Small intestine (tissue), 16 donors: ENCODE data around the gene CRACR2B. TPM values are rescaled to one million over a fixed set of nuclear protein-coding genes. Genes with fewer than 3 reads are reported as not detected.
A peak's percentile ranks its signal among the peaks of the same experiment; 100 is the strongest.

Source experiments
- DNase-seq, 2 donors: peaks; one replicate each; pipeline versions ENCODE4 v3.0.0 to v3.0.0-alpha.2; 2013
- FAIRE-seq: peaks from 2 replicates; lab custom pipeline; 2012; peaks lifted over from hg19 to GRCh38; lab: Jason Lieb, UNC
- H3K27ac ChIP-seq, 3 donors: one replicate each; pipeline ENCODE4 v1.5.1; 2013; ENCODE audit warnings: low read length in 2 of 3, mild to moderate bottlenecking in 2 of 3, control low read depth in 1 of 3, inconsistent platforms in 1 of 3, low read depth in 1 of 3, moderate library complexity in 1 of 3
- H3K27me3 ChIP-seq, 3 donors: one replicate each; pipeline ENCODE4 v1.6.1; 2013; ENCODE audit warnings: low read length in 3 of 3, inconsistent platforms in 1 of 3; ENCODE audit not compliant: control insufficient read depth in 3 of 3, insufficient read depth in 3 of 3
- H3K36me3 ChIP-seq, 3 donors: one replicate each; pipeline ENCODE4 v1.6.1; 2013; ENCODE audit warnings: low read length in 3 of 3, inconsistent platforms in 1 of 3, low read depth in 1 of 3, mild to moderate bottlenecking in 1 of 3, moderate library complexity in 1 of 3; ENCODE audit not compliant: control insufficient read depth in 3 of 3, insufficient read depth in 2 of 3
- H3K4me1 ChIP-seq, 3 donors: one replicate each; pipeline ENCODE4 v1.6.1; 2013; ENCODE audit warnings: low read length in 2 of 3, inconsistent platforms in 1 of 3, low read depth in 1 of 3, mild to moderate bottlenecking in 1 of 3, moderate library complexity in 1 of 3; ENCODE audit not compliant: control insufficient read depth in 3 of 3, insufficient read depth in 2 of 3
- H3K4me3 ChIP-seq, 3 donors: one replicate each; pipeline ENCODE4 v1.5.1; 2013; ENCODE audit warnings: low read length in 3 of 3, control low read depth in 1 of 3, inconsistent platforms in 1 of 3, low read depth in 1 of 3, mild to moderate bottlenecking in 1 of 3, moderate library complexity in 1 of 3
- H3K9me3 ChIP-seq, 2 donors: one replicate each; pipeline ENCODE4 v1.6.1; 2013; ENCODE audit warnings: low read depth in 1 of 2, low read length in 1 of 2; ENCODE audit not compliant: control insufficient read depth in 2 of 2, insufficient read depth in 1 of 2
- WGBS, 3 donors: extraction: QIAGEN DNeasy Blood & Tissue Kit; methylation state at CpG; one replicate each; pipeline ENCODE4 v1.1.7; 2013; 5-methylcytosine and 5-hydroxymethylcytosine counted together
- long read RNA-seq, 10 donors: transcript quantifications; one replicate each; lab custom pipeline, GENCODE V29; 2026
- polyA plus RNA-seq, 4 donors: library from polyadenylated mRNA; stranded (reverse) in 3 of 4; unstranded in 1 of 4; fragments of 200-250 nt in 3 of 4; fragments of 120-200 nt in 1 of 4; gene quantifications; one replicate each; pipeline versions ENCODE4 v1.2.1 to v1.2.3, GENCODE V29; 2013
- donor health status: healthy with polysubstance abuse.
- donor health status: control.
- donor health status: control.
- donor health status: Bipolar disorder and iron deficiency.
- donor health status: healthy.

Gene CRACR2B
- polyA plus RNA-seq = 10 to 100 TPM; 38.7 to 88.8 (median 65.2) TPM
- long read RNA-seq, donor 1, partial matches to known transcripts = 5 of 8 reads
- long read RNA-seq, donor 1, other reads (novel, unspliced or antisense) = 0 of 8 reads
- long read RNA-seq, donor 2, partial matches to known transcripts = 6 of 8 reads
- long read RNA-seq, donor 2, other reads (novel, unspliced or antisense) = 0 of 8 reads
- long read RNA-seq, donor 3, partial matches to known transcripts = 0 of 4 reads
- long read RNA-seq, donor 3, other reads (novel, unspliced or antisense) = 0 of 4 reads
- long read RNA-seq, donor 4 = 0 reads
- long read RNA-seq, donor 5, partial matches to known transcripts = 12 of 13 reads
- long read RNA-seq, donor 5, other reads (novel, unspliced or antisense) = 0 of 13 reads
- long read RNA-seq, donor 6, partial matches to known transcripts = 11 of 14 reads
- long read RNA-seq, donor 6, other reads (novel, unspliced or antisense) = 0 of 14 reads
- long read RNA-seq, donor 7 = 0 reads
- long read RNA-seq, donor 8 = 0 reads
- long read RNA-seq, donor 9, partial matches to known transcripts = 8 of 9 reads
- long read RNA-seq, donor 9, other reads (novel, unspliced or antisense) = 0 of 9 reads
- long read RNA-seq, donor 10, partial matches to known transcripts = 0 of 4 reads
- long read RNA-seq, donor 10, other reads (novel, unspliced or antisense) = 0 of 4 reads

- WGBS, 3 donors = 8 to 46% (median 20%) methylated on average over 2 to 5 of the region's 5 CpGs
- H3K36me3 ChIP-seq = peaks cover 4 to 31% (median 9%) of the 10 kb centered on the region in 3 donors
- H3K4me1 ChIP-seq = peaks cover 8 to 79% (median 9%) of the 10 kb centered on the region in 3 donors
- peak in 1 of 2 donors; percentile 80 for DNase-seq
- H3K4me3 ChIP-seq = peak within 1 kb of the TSS; percentile 53 to 75 (median 64)
- peaks cover 0 to 15% (median 0%) of the 10 kb centered on the region in 3 donors for H3K27me3 ChIP-seq
- FAIRE-seq = no peak
- no peaks in the 10 kb centered on the region for H3K9me3 ChIP-seq
- peak within 1 kb of the TSS; percentile 91 to 98 (median 92) for H3K27ac ChIP-seq
Measured at GRCh38 chr11:827897-828192, at the start of gene CRACR2B. Gene CRACR2B, plus strand, starts transcription at chr11:827919. Its CDS starts 689 bp downstream, at chr11:828608.

DNA sequence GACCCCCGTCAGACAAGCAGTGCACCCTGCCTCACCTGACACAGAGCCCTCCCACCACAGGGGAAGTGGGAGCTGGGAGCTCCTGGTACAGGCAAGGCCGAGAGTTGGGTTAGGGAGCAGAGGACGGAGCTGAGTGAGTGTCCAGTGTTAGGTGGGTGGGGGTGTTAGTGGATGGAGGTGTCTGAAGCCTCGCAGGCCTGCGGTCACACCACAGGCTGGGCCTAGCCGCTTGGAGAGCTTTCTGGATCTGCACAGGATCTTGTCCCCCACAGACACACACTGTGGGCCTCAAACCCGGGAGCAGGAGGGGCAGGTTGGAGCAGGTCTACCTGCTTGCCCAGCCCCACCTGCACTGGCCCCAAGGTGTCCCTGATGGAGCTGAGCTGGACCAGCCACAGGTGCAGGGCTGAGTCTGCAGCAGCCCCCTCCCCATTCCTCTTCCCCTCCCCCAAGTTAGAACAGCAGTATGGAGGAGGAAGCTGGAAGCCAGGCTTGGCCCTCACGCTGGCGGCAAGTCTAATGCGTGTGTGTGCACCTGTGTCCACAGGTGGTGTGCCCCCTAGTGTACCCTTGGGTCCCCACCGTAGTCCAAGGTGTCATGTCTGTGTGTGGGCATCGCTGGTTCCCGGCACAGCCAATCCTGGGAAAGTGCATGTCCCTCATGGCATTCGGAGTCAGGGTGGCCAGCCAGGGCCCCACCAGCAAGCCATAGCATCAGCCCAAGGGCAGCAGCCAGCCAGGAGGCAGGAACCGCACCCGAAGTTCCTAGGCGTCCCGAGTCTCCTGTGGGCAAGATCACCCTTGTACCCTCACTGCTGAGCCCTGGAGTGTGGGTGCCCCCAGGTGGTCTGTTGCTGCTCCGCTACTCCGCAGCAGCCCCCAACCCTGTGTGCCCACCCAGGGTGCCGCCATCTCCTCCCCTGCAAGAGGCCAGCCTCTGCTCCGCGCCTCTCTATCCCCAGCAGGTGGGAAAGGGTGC, 48.5 kb upstream of the CRACR2B start:
- Histone ChIP-seq H3K9me3 (no peaks in the 10 kb centered on the region), H3K36me3 (peaks cover 0 to 52% (median 0%) of the 10 kb centered on the region in 3 donors), H3K27ac (no peak overlapping the region), H3K4me3 (no peak overlapping the region), H3K27me3 (no peaks in the 10 kb centered on the region), H3K4me1 (peaks cover 2 to 38% (median 6%) of the 10 kb centered on the region in 3 donors)
- FAIRE-seq = no peak
- WGBS, 3 donors = 86 to 92% (median 88%) methylated on average over 22 to 23 of the region's 23 CpGs
- DNase-seq = no peak

- 95 to 96% (median 95%) methylated on average over 16 of the region's 16 CpGs for WGBS, 3 donors
- Histone ChIP-seq H3K9me3 (no peaks in the 10 kb centered on the region), H3K27me3 (no peaks in the 10 kb centered on the region), H3K36me3 (peaks cover 0 to 46% (median 0%) of the 10 kb centered on the region in 3 donors), H3K27ac (no peak overlapping the region), H3K4me1 (peaks cover 2 to 38% (median 6%) of the 10 kb centered on the region in 3 donors), H3K4me3 (no peak overlapping the region)
- FAIRE-seq (no peak), DNase-seq (no peak)
Measured at GRCh38 chr11:779955-780532, 47.7 kb upstream of the CRACR2B start.

DNA sequence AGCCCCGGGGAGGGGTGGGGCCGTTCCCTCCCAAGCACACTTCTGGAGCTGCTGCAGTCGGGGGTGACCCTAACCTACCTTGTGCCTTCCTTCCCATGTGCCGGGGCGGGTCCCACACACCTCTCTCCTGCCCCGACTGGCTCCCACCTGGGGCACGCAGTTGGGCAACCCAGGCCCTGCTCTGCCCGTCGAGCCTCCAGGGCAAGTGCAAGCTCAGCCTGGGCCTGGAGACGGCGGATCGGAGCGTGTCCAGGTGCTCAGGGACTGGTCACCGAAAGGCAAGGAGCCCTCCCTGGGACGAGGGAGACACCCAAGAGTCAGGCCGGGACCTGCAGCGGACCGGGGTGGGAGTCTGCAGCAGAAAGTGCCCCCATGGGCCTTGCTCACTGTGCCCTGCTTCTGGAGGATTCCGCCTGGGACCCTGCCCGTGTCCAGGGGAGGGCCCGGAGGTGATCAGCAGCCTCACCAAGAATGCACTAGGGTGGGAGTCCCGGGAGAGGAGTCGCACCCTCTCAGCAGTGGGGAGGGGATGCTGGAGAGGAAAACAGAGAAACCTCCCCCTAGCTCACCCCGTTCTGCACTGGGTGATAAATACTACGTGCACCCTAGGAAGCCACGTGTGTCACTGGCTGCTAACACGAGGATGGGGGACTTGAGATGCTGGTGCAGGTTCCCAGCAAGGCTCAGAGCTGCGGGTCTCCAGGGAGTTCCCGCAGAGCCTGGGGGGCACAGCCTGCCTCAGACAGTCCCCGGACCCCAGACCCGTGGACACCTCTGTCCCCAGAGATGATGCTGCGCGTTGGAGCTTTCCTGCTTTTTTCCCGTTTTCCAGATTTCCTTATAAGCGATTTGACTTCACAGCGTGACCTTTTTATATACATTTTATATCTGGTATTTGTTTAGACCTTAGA, 45.2 kb upstream of the CRACR2B start:
- no peak overlapping the region for H3K27ac ChIP-seq
- no peak overlapping the region for H3K4me3 ChIP-seq
- no peak for DNase-seq
- H3K27me3 ChIP-seq = no peaks in the 10 kb centered on the region
- H3K4me1 ChIP-seq = peaks cover 0 to 24% (median 3%) of the 10 kb centered on the region in 3 donors
- no peak for FAIRE-seq
- H3K36me3 ChIP-seq = peaks cover 0 to 47% (median 0%) of the 10 kb centered on the region in 3 donors
- no peaks in the 10 kb centered on the region for H3K9me3 ChIP-seq
- 61 to 75% (median 73%) methylated on average over 34 to 36 of the region's 36 CpGs for WGBS, 3 donors

GRCh38 chr11:783581-784015, 44.1 kb upstream of the CRACR2B start:
- DNase-seq = peak; percentile 91 to 93
- 7 to 26% (median 20%) methylated on average over 24 of the region's 24 CpGs for WGBS, 3 donors
- Histone ChIP-seq H3K36me3 (peaks cover 0 to 45% (median 0%) of the 10 kb centered on the region in 3 donors), H3K27ac (peak overlapping the region in 1 of 3 donors; percentile 3), H3K27me3 (peaks cover 0 to 5% (median 0%) of the 10 kb centered on the region in 3 donors), H3K9me3 (no peaks in the 10 kb centered on the region), H3K4me3 (no peak overlapping the region), H3K4me1 (peaks cover 0 to 20% (median 0%) of the 10 kb centered on the region in 3 donors)
- no peak for FAIRE-seq

DNA sequence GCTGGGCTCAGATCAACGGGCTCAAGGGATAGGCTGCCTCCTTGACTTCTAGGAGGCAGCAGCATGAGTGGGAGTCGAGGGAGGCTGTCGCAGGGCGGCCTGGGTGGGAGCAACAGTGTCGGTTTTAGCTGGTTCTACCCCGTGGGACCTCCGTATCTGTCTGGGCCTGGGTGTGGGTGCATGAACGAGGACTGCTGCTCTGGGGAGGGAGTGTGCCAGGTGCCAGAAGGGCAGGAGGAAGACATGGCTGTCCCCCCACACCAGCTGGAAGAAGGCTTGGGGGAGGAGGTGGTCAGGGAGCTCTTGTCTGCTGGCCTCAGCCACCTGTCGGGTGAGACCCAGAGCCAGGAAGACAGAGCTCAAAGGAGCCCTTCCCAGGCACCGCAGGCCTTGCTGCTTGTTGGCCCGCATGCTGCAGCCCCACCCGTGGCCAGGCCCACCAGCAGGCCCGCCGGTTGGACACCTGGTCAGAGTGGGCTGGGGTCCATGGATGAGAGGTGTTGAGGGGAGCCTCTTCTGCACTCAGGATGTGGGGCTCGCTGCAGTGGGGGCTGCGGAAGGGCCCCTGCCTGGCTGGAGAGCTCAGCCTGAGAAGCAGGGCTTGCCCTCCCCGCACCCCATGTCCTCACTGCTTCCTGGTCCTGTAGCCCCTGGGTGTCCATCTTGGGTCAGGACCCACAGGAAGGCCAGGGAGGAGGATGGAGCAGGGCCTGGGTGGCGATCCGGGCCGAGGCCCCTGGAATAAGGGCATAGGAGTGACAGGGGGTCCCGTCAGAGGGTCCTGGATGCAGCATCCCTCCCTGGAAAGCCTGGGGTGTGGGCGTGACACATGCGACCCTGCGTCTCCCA, 41.3 kb upstream of the CRACR2B start:
- Histone ChIP-seq H3K36me3 (peaks cover 0 to 29% (median 0%) of the 10 kb centered on the region in 3 donors), H3K27me3 (peaks cover 0 to 31% (median 0%) of the 10 kb centered on the region in 3 donors), H3K27ac (no peak overlapping the region), H3K4me1 (peaks cover 0 to 19% (median 0%) of the 10 kb centered on the region in 3 donors), H3K9me3 (no peaks in the 10 kb centered on the region), H3K4me3 (no peak overlapping the region)
- no peak for DNase-seq
- WGBS, 3 donors = 75 to 80% (median 79%) methylated on average over 15 to 24 of the region's 24 CpGs
- no peak for FAIRE-seq
